NCI-H1105 (cell line): ENCODE measurements around the gene KY.

Source experiments
- DNase-seq: peaks from one replicate; lab custom pipeline; 2025; lab: John Stamatoyannopoulos, UW

KY gene

DNA sequence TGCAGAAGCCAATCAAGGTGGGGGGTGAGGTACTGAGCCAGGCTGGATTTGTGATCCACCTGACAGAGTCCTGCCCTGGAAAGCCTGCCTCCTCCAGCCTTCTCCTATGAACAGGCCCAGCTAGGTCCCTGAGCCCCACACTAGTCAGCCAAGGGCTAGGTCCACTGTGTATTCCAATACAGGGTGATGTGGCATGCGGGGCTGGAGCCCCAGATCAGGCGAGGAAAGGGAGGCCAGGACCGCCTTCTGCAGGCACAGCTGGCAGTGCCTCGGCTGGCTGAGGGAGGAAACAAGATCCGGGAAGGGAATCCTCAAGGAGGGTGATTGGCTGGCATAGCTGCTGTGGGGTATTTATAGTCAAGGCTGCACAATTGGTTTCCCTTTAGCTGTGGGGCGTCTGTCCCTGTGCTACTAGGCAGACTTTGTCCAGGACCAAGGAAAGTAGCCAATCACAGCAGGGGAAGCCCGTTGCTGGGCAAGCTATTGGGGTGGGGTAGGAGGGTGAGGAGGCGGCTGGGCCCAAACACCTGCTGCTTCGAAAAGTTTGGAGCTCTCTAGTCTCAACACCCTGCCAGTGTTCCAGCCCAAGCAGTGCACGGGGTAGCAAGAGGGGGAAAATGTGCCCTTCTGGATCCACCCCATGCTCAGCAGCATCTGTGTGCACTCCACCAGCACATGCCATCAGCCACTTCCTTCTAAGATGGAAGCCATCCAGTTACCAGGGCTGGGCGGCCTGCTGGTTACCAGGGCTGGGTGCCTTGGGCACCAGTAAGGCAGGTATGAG lies 5.9 kb downstream of the KY start:
- DNase-seq = no peak

DNA sequence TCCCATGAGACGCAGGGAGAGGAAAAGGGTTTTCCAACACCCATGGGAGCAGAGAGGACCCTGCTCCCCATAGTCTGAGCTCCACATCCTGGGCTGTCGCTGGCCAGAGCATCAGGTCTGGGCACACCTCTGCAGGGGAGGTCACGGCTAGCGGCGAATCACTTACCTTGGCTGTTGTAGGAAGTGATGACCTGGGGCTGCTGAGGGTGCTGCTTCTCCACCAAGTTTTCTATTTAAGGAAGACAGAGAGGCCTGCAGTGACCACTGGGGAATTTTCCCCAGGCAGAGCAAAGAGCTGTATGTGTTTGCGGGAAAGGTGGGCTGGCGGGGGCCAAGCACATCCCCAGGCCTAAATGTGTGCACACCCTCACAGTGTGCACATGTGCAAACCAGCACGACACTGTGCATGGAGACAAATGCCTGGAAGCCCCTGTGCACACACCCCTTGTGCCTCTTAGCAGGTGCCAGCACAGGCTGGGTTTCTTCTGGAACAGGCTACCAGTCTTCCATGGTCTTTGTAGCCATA lies 7.6 kb downstream of the KY start:
- no peak for DNase-seq

DNA sequence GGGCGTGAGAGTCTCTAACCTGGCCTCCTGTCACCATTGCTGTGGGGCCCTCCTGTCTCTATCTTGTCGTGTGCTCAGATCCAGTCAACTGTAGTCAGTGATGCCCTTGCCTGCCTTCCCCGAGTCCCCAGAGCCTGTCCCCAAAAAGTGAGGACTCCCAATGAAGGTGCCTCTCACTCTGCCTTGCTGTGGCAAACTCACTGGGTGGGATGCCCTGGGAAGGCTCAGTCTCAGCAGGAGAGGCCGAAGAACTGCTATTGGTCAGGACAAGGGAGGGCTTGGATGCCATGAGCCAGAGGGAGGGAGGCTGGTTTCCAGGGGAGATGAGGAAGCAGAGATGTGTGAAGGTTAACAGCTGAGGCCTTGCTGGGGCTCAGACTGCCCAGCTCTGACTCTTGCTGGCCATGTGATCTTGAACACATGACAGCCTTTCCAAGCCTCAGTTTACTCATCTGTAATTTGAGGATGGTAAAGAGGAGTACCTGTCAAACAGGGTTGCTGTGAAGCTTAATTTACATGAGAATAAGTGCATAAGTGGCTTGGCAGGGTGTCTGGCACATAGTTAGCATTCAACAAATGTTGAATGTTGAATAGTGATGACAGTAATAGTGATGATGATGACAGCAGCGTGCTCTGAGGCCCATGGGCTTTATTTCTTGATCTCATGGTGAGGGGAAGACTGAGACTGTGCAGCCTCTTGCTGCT lies 8.2 kb downstream of the KY start:
- no peak for DNase-seq

DNA sequence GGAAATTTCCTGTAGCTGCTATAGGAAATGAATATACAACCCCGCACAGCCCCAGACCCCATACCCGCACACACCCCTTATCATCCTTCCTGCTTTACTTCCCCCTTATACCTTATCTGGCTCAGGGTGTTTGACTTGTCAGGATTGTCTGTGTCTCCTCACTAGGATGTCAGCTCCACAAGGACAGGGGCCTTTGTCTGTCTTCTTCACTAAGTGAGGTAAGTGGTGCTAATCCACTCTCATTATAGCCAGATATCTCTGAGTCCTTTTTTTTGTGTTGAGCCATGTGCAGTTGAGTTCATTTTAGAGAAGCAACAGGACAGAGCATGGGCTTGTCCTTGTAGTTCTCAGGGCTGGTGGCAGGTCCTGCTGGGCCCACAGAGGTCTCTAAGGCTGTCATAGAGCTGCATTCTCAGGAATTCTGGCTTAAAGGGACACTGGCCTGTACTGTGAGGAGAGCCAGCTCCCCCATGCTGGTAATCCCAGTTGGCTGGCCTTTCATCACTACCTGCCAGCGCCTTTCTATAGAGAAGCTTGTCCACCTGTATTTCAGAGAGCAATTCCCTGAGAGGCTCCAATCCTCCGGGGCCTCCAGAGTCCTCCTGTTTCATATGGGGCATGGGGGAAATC lies 9.0 kb downstream of the KY start:
- no peak for DNase-seq

DNA sequence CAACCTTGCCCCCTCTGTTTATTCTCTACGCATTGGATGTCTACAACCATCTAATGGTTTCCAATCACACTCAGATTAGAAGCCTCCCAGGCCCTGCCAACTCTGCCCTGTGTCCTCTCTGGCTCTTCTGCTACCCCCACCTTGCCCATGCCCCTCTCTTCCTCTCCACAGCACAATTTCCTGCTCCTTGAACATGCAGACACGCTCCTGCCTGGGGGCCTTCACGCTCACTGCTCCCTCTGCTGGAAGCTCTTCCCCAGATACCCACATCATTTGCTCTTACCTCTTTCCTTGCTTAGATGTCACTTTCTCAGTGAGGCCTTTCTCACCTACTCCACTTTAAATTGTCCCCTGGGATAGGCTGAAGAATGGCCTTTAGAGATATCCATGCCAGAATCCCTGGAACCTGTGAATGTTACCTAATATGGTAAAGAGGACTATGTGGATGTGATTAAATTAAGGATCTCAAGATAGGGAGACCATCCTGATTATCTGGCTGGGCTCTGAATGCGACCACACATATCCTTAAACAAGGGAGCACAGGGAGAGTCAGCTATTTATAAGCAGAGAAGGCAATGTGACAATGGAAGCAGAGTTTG lies 9.9 kb downstream of the KY start:
- no peak for DNase-seq

DNA sequence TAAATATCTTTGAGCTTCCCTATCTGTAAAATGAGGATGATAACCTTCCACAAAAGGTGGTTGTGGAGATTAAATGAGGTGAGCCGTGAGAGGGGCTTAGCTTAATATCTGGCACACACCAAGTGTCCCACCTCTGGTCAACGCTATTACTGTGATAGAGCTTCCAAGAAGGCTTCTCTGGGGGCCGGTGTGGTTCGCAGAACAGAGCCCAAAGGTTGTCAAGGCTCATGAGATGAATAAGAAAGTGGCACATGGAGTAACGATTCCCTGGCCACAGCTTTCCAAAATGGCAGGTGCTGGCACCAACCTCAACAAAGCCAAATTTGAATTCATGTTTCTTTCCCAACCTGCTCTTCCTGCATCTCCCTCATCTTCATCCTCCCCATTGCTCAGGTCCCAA lies 10.4 kb downstream of the KY start:
- no peak for DNase-seq

DNA sequence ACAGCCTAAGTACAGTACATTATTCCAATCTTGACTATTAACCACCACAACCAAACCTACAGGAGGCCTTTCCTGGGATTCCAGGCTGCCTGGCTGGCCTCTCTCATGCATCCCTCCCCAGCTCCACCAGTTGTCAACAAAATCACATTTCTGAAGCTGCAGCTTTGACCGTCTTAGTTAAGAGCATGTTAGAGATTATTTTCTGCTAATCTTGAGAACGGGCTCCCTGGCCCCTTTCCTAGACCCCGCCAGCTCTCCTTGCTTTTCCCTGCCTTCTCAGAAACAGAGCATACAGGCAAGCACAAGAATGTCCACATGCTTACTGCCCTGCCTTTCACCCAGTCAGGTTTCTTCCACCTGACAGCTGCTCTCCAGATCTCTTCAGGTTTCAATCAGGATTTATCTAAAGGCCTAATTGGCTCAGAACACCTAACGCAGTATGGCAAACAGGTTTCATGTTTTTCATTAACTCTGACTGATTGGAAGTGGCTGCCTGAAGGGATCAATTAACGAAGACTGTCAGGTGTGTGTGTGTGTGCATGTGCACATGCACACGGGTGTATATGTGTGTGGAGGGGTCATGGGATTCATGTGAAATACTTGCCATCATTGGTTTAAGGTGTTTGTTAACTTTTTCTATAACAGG lies 12.3 kb downstream of the KY start:
- DNase-seq = no peak

DNA sequence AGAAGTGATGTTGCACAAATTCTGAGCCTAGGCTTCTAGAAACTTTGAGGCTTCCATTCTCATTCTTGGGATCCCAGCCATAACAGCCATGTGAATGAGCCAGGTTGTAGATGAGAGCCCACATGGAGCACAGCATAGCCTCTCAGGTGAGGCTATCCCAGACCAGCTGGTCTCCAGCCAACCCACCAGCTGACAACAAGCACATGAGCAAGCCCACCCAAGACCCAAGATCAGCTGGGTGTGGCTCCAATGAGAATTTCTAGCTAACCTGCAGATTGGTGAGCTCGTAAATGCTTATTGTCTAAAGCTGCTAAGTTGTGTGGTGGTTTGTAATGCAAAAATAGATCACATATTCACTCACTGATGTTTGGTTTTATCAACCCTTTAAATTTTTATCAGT lies 14.4 kb downstream of the KY start:
- DNase-seq = no peak

DNA sequence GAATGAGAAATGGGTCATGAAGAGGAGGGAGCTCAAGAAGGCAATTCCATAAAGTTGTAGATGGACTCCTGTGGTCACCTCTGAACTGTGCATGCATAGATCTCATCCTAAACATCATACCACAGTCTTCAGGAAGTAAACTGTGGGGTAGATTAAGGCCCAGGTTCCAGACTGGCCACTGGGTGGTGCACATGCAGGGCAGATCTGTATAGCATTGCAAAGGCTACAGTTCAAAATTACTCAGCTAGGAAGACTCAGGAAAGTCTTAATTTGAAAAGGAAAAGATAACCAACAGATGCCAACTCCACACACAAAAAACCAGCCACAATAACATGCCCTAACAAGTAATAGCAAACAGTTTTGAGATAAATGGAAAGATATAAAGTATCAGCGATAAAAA lies 20.3 kb downstream of the KY start:
- DNase-seq = no peak

DNA sequence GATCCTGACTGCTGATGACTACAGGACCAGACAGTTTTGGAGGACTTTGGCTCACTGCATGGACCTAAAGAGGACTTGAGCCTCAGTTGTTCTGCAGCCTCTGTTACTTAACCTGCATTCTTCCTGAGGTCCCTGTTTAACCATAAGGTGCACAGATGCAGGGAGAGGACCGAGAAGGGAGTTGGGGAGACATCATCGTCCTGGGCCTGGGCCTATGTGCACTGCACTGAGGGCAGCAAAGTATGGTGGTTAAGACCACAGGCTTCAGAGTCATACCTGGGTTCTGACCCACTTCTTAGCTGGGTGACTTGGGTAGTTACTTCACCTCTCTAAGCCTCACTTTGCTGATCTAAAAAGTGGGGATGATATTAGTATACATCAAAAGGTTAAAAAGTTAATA lies 21.9 kb downstream of the KY start:
- DNase-seq = no peak

DNA sequence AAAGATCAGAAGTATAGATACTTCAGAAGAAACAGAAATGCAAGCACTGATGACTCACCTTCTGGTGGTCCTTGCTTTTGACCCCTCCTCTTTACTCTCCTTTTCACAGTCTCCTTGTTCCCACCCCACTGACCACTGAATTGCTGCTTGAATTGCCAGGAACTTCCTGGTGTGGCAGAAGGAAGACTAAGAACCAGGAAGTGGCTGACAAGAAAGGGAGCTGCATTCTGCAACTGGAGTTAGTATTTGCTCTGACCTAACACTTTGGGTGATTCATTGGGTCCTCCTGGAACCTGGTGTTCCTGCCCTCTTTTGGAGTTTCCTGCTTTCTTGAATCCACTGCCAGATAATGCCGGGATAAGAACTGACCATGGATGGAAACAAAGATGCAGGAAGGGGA lies 23.0 kb downstream of the KY start:
- DNase-seq = no peak

DNA sequence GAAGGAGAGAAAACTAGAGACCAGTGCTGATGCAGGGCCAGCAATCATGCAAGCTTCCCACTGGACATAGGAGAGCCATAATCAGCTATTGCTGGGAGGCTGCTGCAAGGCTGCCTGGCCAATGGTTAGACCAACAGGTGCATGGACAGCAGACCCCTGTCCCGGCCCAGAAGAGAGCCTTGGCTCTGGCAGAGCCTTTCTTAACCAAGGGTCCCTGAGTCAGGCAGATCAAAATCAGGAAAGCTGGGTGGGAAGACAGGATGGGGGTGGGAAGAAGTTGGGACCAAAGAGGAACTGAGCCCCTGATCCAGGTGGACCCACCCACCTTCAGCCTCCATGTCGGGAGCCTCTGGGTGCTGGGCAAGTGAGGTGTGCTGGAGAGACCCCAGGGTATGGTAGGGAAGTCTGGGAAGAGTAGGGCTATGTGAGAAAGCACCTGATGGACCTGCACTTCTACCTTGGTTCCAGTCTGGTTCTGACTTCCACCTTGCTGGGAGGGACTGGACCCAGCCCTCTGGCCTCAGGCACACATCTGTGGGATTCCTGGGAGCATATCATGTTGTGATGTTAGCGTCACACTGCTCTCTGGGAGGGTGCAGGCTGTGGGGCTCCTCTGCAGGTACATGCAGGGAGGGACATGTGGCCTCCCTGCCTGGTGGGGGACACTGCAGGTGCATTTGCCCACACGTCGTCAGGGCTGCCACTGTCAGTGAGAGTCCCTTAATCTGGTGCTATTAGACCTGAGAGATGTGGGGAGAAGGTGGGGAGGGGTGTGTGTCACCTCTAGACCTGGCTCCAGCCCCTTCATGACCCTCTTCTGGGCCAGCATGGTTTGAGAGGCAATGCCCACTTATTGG lies 24.7 kb downstream of the KY start:
- DNase-seq = no peak

DNA sequence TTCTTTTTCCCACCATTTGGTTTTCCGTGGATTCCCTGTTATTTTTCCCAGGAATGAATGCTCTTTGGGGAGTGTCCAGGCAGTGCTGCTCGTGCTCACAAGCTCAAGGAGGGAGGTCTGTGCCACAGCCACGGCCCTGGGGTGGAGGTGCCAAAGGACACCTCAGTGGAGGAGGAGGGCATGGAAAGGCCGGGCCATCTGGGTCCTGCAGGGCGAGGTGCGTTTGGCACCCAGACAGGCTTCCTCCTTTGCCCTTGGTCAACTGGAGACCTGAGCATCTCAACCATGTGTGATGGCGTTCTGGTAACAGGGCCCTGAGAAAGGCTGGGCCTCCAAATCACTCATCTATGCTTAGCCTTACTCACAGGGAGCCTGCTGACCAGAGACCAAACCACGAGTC lies 25.4 kb downstream of the KY start:
- no peak for DNase-seq

DNA sequence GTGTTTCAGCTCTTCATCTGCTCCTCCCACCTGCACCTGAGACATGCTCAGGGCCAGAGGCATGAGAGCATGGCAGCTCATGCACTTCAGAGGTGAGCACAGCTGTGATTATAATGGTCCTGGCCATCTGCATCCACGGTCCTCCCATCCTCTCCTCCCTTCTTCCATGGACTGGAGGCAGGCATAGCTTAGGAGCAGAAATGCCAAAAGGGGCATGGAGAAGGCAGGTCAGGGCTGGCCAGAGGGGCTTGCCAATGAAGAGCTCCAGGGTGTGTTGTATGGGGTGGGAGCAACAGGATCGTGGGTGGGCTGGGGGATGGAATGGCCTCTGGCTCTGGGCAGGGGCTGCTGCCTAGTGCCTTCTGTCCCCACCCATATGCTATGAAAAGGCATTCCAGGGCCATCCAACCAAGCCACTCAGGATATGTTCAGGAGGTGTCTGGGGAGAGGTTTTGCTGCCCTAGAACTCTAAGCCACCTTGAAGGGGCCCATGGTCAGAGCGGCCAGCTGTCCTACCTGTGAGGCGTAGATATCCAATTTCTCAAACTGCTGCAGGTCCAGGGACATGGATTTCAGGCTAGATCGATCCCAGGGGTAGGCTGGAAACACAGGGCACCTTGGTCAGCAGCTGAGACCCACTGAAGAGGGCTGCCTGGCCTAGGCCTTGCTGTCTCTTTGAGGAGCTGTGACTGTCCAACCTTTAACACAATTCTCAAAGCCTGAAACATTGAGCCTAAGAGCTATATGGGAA lies 26.1 kb downstream of the KY start:
- no peak for DNase-seq

DNA sequence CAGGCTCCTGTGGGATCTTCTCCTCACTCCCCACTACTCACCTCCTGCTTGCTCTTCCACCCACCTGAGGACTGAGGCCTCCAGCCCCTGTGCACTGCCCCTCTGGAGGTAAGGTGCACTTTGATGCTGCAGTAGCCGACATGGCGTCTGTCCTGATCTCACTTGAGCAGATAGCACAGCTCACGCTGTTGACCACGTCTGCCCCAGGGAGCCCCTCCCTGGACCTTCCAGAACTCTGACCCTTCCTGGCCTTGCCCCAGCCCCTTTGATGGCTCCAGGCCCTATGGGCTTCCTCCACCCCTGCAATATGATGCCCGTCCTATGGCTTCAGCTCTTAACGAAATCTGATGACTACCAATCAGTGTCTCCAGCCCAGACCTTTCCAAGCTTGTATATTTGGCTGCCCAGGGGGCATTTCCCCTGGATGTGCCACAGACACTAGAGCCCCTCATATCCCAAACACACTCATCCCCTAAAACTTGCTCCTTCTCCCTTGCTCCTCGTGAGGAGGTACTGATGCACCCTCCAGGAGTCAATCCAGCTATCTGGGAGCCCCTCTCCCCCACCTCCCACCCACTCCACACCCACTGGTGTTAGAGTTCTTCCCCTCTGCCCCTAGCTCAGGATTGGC lies 27.1 kb downstream of the KY start:
- no peak for DNase-seq

DNA sequence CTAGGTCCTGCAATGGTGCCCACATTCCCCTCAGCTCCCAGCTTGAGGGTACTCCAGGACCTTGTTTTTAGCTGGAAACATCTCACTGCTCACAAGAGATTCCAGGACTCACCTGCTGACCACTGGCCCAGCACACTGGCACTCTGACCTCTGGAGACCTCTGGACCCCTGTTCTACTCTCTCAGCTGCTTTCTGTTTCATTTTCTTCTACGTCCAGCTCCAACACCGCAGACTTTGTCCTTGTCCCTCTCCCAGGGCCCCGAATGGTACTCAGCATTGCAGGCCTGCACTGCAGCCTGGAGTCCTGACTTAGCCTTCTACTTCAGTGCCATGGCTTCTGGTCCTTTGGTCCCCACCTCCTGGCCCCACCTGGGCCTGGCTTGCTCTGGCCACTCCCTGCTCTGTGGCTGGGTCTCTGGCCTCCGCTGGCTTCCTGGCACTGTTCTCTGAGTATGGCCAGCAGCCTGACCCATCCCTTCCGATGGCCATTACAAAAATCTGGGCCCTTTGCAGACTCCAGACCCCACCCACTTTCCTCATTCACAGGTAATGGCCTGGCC lies 27.9 kb downstream of the KY start:
- no peak for DNase-seq

DNA sequence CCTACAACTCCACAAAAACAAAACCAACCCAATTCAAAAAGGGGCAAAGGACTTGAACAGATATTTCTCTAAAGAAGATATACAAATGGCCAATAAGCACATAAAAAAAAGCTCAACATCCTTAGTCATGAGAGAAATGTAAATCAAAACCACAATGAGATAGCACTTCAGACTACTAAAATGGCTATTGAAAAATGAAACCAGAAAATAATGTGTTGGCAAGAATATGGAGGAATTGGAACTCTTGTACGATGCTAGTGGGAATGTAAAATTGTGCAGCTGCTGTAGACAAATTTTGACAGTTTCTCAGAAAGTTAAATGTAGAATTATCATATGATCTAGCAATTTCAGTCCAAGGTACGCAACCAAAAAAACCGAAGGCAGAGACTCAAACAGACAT lies 29.0 kb downstream of the KY start:
- DNase-seq = no peak

DNA sequence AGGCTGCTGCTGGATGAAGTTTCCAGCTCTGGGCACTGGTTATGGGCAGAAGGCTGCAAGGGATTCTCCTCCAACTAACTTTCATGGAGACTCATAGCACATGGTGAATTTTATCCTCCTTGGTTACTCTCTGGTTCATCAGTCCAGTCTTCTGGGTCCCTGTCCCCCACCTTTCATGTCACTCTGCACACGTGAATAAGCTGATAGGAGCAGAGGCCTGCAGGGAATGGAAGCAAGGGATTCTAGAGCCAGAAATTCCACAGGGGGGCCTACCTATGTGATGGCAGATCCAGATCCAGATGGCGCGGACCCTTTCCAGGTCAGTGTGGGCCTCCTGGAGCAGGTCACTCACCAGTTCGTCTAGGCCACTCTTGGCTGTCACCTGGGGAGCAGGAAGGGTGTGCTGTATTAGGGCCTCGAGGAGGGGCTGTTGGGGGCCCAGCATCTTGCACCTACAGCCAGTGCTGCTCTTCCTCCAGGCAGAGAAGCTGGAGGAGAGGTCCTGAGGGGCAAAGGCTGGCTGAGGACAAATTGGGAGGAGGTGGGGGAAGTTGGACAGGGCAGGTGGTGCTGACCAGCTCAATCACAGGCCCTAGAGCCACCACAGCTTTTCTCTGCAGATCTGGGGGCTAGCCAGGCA lies 30.2 kb downstream of the KY start:
- no peak for DNase-seq

DNA sequence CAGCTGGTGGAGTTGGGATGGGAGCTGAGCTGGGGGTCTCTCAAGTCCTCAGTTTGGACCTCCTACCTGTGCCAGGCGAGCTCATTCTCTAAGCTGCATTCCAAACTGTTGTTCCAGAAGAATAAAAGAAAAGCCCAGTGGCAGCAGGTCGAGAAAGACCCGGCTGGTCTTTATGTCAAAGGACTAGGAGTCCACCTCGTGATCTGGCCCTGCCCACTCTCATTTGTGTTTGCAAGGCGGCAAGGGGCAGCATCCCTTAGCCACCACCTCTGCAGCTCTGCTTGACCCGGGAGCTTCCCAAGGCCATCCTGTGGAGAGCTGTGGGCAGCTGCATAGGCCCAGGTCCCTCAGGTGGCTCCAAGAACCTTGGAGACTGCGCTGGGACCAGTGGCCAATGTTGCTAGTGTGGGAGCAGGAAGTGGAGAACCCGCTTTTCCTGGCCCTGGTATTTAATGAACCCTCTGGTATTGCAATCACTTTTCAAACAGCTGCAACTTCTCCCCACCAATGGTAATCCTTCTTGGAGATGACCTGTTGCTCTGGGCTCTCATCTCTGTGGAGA lies 30.9 kb downstream of the KY start:
- no peak for DNase-seq
